Right lobe of liver (tissue), 6 donors: ENCODE measurements around the gene TCF4. TPM values are rescaled to one million over a fixed set of nuclear protein-coding genes. Genes with fewer than 3 reads are reported as not detected.

Experiments used
- ATAC-seq, 4 donors: fragments of 200-7000 bp; cut with Tn5 transposase; one replicate each; pipeline ENCODE4 v1.9.1; 2020; ENCODE audit warnings: mild to moderate bottlenecking in 4 of 4, moderate library complexity in 4 of 4
- DNase-seq, 3 donors: peaks; one replicate each; pipeline ENCODE4 v3.0.0-alpha.2; 2020
- H3K27ac ChIP-seq, 3 donors: fragments of 200-600 bp; one replicate each; pipeline ENCODE4 v1.8.0; 2022
- H3K27me3 ChIP-seq, 2 donors: fragments of 200-600 bp; one replicate each; pipeline ENCODE4 v1.8.0; 2022
- H3K36me3 ChIP-seq, 4 donors: fragments of 200-600 bp; sonication (generic) in 1 of 4; one replicate each; pipeline versions ENCODE4 v1.5.1 to v1.8.0; 2017 to 2022; ENCODE audit warnings: control low read depth in 1 of 4
- H3K4me1 ChIP-seq, 4 donors: fragments of 200-600 bp; sonication (generic) in 1 of 4; one replicate each; pipeline versions ENCODE4 v1.5.1 to v1.8.0; 2017 to 2022; ENCODE audit warnings: control low read depth in 1 of 4
- H3K4me3 ChIP-seq, 3 donors: fragments of 200-600 bp; one replicate each; pipeline ENCODE4 v1.8.0; 2022
- H3K9me3 ChIP-seq, 4 donors: fragments of 200-600 bp; sonication (generic) in 1 of 4; one replicate each; pipeline versions ENCODE4 v1.5.1 to v1.8.0; 2017 to 2022; ENCODE audit warnings: control low read depth in 1 of 4
- CTCF ChIP-seq, 4 donors: fragments of 200-600 bp in 3 of 4; fragments of 450-650 bp in 1 of 4; IDR thresholded peaks; one replicate each; pipeline versions ENCODE4 v1.5.1 to v1.8.0; 2016 to 2022; ENCODE audit warnings: antibody characterized with exemption in 4 of 4, mild to moderate bottlenecking in 2 of 4
- POLR2A ChIP-seq: fragments of 450-650 bp; IDR thresholded peaks from one replicate; pipeline ENCODE4 v1.6.1; 2017; ENCODE audit warnings: antibody characterized with exemption, mild to moderate bottlenecking
- WGBS: methylation state at CpG from one replicate; pipeline ENCODE4 v1.1.6; 2018; ENCODE audit warnings: low coverage, low lambda C conversion rate; ENCODE audit not compliant: insufficient coverage; ENCODE audit errors: missing lambda C conversion rate; 5-methylcytosine and 5-hydroxymethylcytosine counted together
- intact Hi-C, 2 donors: fragments of 100-400 bp; cut with DNase I; formaldehyde crosslinking; loops; one replicate each; pipeline versions ENCODE4 v1.11.2 to v1.14.1; 2022
- total RNA-seq, 6 experiments: library from RNA; depleted of rRNA in 2 of 6; stranded (reverse); fragments of >200 nt in 2 of 6; fragmentation: NEBNext Ultra II Directional in 3 of 6; extraction: Animal tissue kit (Norgen Biotek cat#: 25700) in 3 of 6; gene quantifications; one replicate each; pipeline versions ENCODE4 v1.1.0 to v1.2.4, GENCODE V29; 2016 to 2023
- donor health status: DM: no; HTN: yes; CAD: no.
- donor health status: DM: no; HTN: no; CAD: no.
- donor health status: DM: no; HTN: no; CAD: no.
- donor health status: DM: no; HTN: yes; CAD: no.
- donor health status: DM: no; HTN: yes; CAD: no.

TCF4 gene
- total RNA-seq, 6 experiments from 2014 or later: 8.1 to 19.5 (median 10.4) TPM

GRCh38 chr18:55202232-55202917 lies 385.6 kb downstream of the TCF4 start:
- DNase-seq (no peak), ATAC-seq (no peak)
- H3K9me3 ChIP-seq: no peaks in the 10 kb centered on the region
- H3K27me3 ChIP-seq: no peaks in the 10 kb centered on the region
- H3K36me3 ChIP-seq: no peaks in the 10 kb centered on the region
- no peaks in the 10 kb centered on the region for H3K4me1 ChIP-seq
- intact Hi-C loops: no loop called here
- TF ChIP-seq POLR2A (no peak), CTCF (IDR thresholded peaks at IDR 0.05) (no peak)
- no peak overlapping the region for H3K4me3 ChIP-seq
- 50% methylated on average over 2 of the region's 2 CpGs for WGBS
- H3K27ac ChIP-seq: no peak overlapping the region

DNA sequence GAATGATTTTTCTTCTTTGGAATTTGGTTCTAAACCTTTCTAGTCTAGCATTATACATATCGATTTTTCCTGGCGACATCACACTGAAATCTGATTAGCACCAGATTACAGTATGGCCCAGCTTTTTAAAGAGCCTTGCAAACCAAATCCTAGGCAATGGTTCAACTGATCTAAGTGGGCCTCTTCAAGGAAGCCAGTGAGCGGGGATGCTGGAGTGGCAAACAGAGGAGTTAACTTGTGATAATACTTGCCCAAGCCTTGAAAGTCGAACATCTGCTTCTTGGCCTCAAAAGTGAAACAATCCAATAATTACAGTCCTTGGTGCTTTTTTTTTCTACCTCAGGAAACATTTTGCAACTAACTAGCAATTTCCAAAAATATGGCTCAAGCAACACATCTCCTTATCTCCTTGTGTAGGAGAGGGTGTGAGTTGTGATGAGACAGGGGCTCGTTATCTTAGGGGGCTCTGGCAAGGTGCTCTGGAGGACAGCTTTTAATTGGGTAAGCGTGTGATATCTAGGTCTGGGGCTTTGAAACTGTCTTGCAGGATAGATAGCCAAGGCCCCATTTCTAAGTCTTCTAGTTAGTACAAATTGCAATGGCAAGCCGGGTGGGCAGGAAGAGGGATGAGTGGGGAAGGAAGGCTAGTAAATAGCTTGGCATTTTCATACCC lies 388.6 kb downstream of the TCF4 start:
- H3K27ac ChIP-seq: no peak overlapping the region
- H3K9me3 ChIP-seq: no peaks in the 10 kb centered on the region
- H3K4me1 ChIP-seq: no peaks in the 10 kb centered on the region
- whole genome bisulfite sequencing: 61% methylated on average over 6 of the region's 7 CpGs
- intact Hi-C loops: no loop called here
- H3K4me3 ChIP-seq: no peak overlapping the region
- H3K27me3 ChIP-seq: no peaks in the 10 kb centered on the region
- H3K36me3 ChIP-seq: no peaks in the 10 kb centered on the region
- ATAC-seq: no peak
- no peak for TF ChIP-seq POLR2A
- TF ChIP-seq CTCF (IDR thresholded peaks at IDR 0.05): no peak
- no peak for DNase-seq

DNA sequence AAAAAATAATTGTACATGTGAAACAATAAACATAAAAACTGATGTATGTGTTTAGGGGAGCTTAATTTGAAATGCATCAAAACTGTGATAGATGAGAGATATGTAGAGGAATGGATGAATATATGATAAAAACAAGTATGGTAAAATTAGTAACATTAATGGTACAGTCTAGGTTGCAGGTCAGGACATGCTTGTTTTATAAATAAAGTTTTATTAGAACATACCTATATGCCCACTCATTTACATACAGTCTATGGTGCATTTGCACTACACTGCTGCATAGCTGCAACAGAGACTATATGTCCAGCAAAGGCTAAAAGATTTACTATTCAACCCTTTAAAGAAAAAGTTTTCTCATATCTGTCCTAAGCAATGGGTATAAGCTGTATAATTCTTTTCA lies 392.1 kb downstream of the TCF4 start:
- Histone ChIP-seq H3K27me3 (no peaks in the 10 kb centered on the region), H3K4me1 (no peaks in the 10 kb centered on the region), H3K36me3 (no peaks in the 10 kb centered on the region), H3K27ac (no peak overlapping the region), H3K9me3 (no peaks in the 10 kb centered on the region), H3K4me3 (no peak overlapping the region)
- DNase-seq (no peak), ATAC-seq (no peak)
- TF ChIP-seq CTCF (IDR thresholded peaks at IDR 0.05): no peak
- intact Hi-C loops: no loop called here

- H3K9me3 ChIP-seq: no peaks in the 10 kb centered on the region
- no peak for TF ChIP-seq POLR2A
- TF ChIP-seq CTCF (IDR thresholded peaks at IDR 0.05): no peak
- no peak for ATAC-seq
- intact Hi-C loops: no loop called here
- H3K36me3 ChIP-seq: no peaks in the 10 kb centered on the region
- 80% methylated on average over 1 of the region's 3 CpGs for WGBS
- no peak overlapping the region for H3K4me3 ChIP-seq
- no peaks in the 10 kb centered on the region for H3K4me1 ChIP-seq
- H3K27me3 ChIP-seq: no peaks in the 10 kb centered on the region
- H3K27ac ChIP-seq: no peak overlapping the region
- no peak for DNase-seq
These were observed 398.0 kb downstream of the TCF4 start for GRCh38 chr18:55189972-55190371.
